Fibroblast of lung (primary cell): ENCODE data around the gene PRMT7.

Experiments used
- CTCF ChIP-seq, 2 donors: IDR thresholded peaks in 1 of 2; conservative IDR thresholded peaks in 1 of 2; 1 replicate in 1 of 2; 2 replicates in 1 of 2; pipeline ENCODE4 v1.5.1; 2011 to 2012; ENCODE audit warnings: low read length in 2 of 2, control low read depth in 1 of 2, inconsistent platforms in 1 of 2, low read depth in 1 of 2, mild to moderate bottlenecking in 1 of 2
- EZH2 ChIP-seq: IDR thresholded peaks from 2 replicates; pipeline ENCODE4 v1.5.1; 2012; ENCODE audit warnings: low read length, control low read depth, mild to moderate bottlenecking; ENCODE audit errors: missing control alignments

GRCh38 chr16:68296693-68297092, 14.1 kb upstream of the PRMT7 start:
- TF ChIP-seq CTCF (conservative IDR thresholded peaks at IDR 0.05 in 1 of 2, IDR thresholded peaks at IDR 0.05 in 1 of 2; ENCODE audit: low read depth in 1 of 2, low read length in 2 of 2) (no peak), EZH2 (no peak)
